GM18951 (cell line): Measurements from ENCODE around the gene RBPJ.
"Not testable (repeated sequence)": the region's sequence is repeated elsewhere in the genome, so short reads cannot be mapped to it uniquely, and the experiment has no call there.

Source experiments
- POLR2A ChIP-seq: IDR thresholded peaks from 4 replicates; pipeline ENCODE4 v1.6.1; 2011; ENCODE audit warnings: mild to moderate bottlenecking; ENCODE audit not compliant: insufficient read length, insufficient read depth; ENCODE audit errors: extremely low read depth
- in situ Hi-C: fragments of 300-500 bp; cut with MboI; formaldehyde crosslinking; loops from one replicate; pipeline ENCODE4 v1.12.0; 2022; ENCODE audit warnings: low sequenced_read_pairs, mixed read lengths, inconsistent platforms; ENCODE audit not compliant: unreplicated experiment

RBPJ gene

GRCh38 chr4:26342328-26343037 lies 21.7 kb downstream of the RBPJ start:
- in situ Hi-C loops = no loop called here
- TF ChIP-seq POLR2A = no peak

GRCh38 chr4:26343038-26343398 lies 22.2 kb downstream of the RBPJ start:
- no peak for TF ChIP-seq POLR2A
- in situ Hi-C loops = no loop called here

GRCh38 chr4:26344901-26345564 lies 24.2 kb downstream of the RBPJ start:
- in situ Hi-C loops = no loop called here

GRCh38 chr4:26345565-26345938 lies 24.7 kb downstream of the RBPJ start:
- TF ChIP-seq POLR2A = no peak
- in situ Hi-C loops = no loop called here

More at GRCh38 chr4:26344901-26345564, 24.2 kb downstream of the RBPJ start:
- no peak for TF ChIP-seq POLR2A

- in situ Hi-C loops = no loop called here
- TF ChIP-seq POLR2A = no peak
Measured at GRCh38 chr4:26346203-26346620, 25.4 kb downstream of the RBPJ start.

- in situ Hi-C loops = no loop called here
- TF ChIP-seq POLR2A = no peak
Measured at GRCh38 chr4:26349496-26349895, 28.7 kb downstream of the RBPJ start.

GRCh38 chr4:26351685-26352084 lies 30.9 kb downstream of the RBPJ start:
- in situ Hi-C loops = no loop called here
- no peak for TF ChIP-seq POLR2A

GRCh38 chr4:26354491-26354890 lies 33.7 kb downstream of the RBPJ start:
- in situ Hi-C loops = no loop called here
- no peak for TF ChIP-seq POLR2A

- TF ChIP-seq POLR2A = no peak
- in situ Hi-C loops = no loop called here
Measured at GRCh38 chr4:26355392-26356052, 34.7 kb downstream of the RBPJ start.

GRCh38 chr4:26356081-26356501 lies 35.3 kb downstream of the RBPJ start:
- in situ Hi-C loops = no loop called here

GRCh38 chr4:26359521-26359920 lies 38.7 kb downstream of the RBPJ start:
- in situ Hi-C loops = not testable (repeated sequence)

More at GRCh38 chr4:26356081-26356501, 35.3 kb downstream of the RBPJ start:
- TF ChIP-seq POLR2A = no peak

GRCh38 chr4:26360273-26360672 lies 39.5 kb downstream of the RBPJ start:
- TF ChIP-seq POLR2A = no peak

GRCh38 chr4:26360864-26361263 lies 40.0 kb downstream of the RBPJ start:
- no peak for TF ChIP-seq POLR2A
- in situ Hi-C loops = no loop called here

More at GRCh38 chr4:26360273-26360672, 39.5 kb downstream of the RBPJ start:
- in situ Hi-C loops = no loop called here

- no peak for TF ChIP-seq POLR2A
- in situ Hi-C loops = no loop called here
Measured at GRCh38 chr4:26361297-26361696, 40.5 kb downstream of the RBPJ start.
